Nephron progenitor cell (in vitro differentiated cells): ENCODE measurements around the gene MRC1.

Experiments
- DNase-seq: peaks from one replicate; pipeline ENCODE4 v3.0.0; 2021
- H3K27ac Mint-ChIP-seq: 2 replicates; pipeline ENCODE4 v1.8.0; 2021; ENCODE audit warnings: mild to moderate bottlenecking, moderate library complexity, mixed read lengths
- H3K27me3 Mint-ChIP-seq: 2 replicates; pipeline ENCODE4 v1.8.0; 2021; ENCODE audit warnings: mild to moderate bottlenecking, low read depth, mixed read lengths; ENCODE audit not compliant: poor library complexity
- H3K36me3 Mint-ChIP-seq: 2 replicates; pipeline ENCODE4 v1.8.0; 2021; ENCODE audit warnings: low read depth, mixed read lengths
- H3K4me1 Mint-ChIP-seq: 2 replicates; pipeline ENCODE4 v1.8.0; 2021; ENCODE audit warnings: mixed read lengths
- H3K4me3 Mint-ChIP-seq: 2 replicates; pipeline ENCODE4 v1.8.0; 2021; ENCODE audit warnings: mild to moderate bottlenecking, moderate library complexity, mixed read lengths
- H3K9me3 Mint-ChIP-seq: 2 replicates; pipeline ENCODE4 v1.8.0; 2021; ENCODE audit warnings: mild to moderate bottlenecking, moderate library complexity, mixed read lengths
- TF ChIP-seq, protein P1 (sequence below): fragments of 200-600 bp; sonication (generic); IDR thresholded peaks from 2 replicates; pipeline ENCODE4 v1.5.0; 2021; ENCODE audit warnings: antibody characterized with exemption

The MRC1 gene

DNA sequence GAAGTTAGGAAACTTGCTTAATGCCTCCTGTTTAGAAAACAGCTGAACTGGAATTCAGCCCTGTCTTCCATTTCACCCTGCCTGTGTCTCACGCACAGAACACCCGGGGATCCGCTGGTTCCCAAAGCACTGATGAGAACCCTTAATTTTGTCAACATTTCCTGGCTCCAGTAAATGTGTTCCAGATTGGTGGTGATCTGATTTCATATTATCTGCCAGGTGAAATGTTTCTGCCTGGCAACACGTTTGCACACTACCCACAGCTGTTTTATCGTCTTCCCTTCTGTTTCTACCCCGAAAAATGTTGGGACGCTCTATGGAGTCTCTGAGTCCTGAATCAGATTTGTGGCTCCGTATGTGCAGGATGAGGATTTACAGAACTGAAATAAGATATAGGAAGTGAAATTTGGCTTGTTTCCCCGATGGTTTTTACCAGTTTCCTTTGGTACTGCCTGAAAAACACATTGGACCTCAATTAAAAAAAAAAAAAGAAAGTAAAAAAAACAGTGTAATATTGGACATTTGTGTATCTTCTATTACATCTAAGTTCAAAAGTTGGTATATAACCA is 29.0 kb downstream of the MRC1 start:
- Mint-ChIP-seq H3K9me3 (no peaks in the 10 kb centered on the region), H3K27me3 (peaks cover 3% of the 10 kb centered on the region), H3K27ac (no peak overlapping the region), H3K4me3 (no peak overlapping the region), H3K36me3 (no peaks in the 10 kb centered on the region), H3K4me1 (peaks cover 5% of the 10 kb centered on the region)
- no peak for DNase-seq
- TF ChIP-seq, protein P1, sequence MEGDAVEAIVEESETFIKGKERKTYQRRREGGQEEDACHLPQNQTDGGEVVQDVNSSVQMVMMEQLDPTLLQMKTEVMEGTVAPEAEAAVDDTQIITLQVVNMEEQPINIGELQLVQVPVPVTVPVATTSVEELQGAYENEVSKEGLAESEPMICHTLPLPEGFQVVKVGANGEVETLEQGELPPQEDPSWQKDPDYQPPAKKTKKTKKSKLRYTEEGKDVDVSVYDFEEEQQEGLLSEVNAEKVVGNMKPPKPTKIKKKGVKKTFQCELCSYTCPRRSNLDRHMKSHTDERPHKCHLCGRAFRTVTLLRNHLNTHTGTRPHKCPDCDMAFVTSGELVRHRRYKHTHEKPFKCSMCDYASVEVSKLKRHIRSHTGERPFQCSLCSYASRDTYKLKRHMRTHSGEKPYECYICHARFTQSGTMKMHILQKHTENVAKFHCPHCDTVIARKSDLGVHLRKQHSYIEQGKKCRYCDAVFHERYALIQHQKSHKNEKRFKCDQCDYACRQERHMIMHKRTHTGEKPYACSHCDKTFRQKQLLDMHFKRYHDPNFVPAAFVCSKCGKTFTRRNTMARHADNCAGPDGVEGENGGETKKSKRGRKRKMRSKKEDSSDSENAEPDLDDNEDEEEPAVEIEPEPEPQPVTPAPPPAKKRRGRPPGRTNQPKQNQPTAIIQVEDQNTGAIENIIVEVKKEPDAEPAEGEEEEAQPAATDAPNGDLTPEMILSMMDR = no peak

DNA sequence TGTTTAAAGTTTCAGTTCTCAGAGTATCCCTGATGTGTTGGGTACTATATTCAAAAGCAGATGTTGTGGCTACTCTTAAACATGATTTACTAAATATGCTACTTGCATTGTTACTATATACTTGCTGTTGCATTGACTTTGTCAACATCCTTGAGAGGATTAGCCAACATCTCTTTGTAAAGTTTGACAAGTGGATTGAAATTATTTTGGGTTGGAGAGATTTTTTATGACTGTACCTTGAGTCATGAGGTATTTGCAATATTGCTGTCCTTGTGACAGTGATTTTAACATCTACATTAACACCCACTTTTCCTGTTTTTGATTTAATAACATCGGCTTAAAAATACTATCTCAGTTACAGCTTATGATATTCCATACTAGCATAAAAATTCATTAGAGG is 31.9 kb downstream of the MRC1 start:
- H3K9me3 Mint-ChIP-seq = no peaks in the 10 kb centered on the region
- H3K4me1 Mint-ChIP-seq = peaks cover 4% of the 10 kb centered on the region
- no peak overlapping the region for H3K4me3 Mint-ChIP-seq
- no peak overlapping the region for H3K27ac Mint-ChIP-seq
- DNase-seq = no peak
- TF ChIP-seq, protein P1 = no peak
- no peaks in the 10 kb centered on the region for H3K36me3 Mint-ChIP-seq
- H3K27me3 Mint-ChIP-seq = peaks cover 3% of the 10 kb centered on the region

DNA sequence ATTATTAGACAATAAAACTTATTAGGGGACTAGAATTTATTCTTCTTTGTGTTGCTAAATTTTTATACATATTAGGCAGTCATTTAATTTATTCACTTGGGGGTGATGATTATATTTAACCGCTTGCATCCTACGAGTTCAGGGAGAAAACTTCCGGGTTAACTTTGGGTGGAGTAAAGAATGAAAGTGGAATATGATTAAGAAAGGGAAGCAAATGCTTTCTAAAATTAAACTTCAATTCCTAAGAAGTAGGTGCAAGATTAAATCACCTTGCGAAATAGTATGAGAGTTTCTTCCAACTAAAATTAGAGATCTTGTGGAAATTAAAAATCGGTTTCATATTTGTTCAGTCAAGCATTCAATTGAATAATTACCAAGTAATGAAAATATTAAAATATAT is 33.5 kb downstream of the MRC1 start:
- Mint-ChIP-seq H3K27ac (no peak overlapping the region), H3K27me3 (peaks cover 3% of the 10 kb centered on the region)

GRCh38 chr10:17847585-17848296 is 38.6 kb downstream of the MRC1 start:
- Mint-ChIP-seq H3K4me3 (no peak overlapping the region), H3K27ac (no peak overlapping the region), H3K4me1 (peaks cover 11% of the 10 kb centered on the region), H3K36me3 (no peaks in the 10 kb centered on the region), H3K9me3 (no peaks in the 10 kb centered on the region), H3K27me3 (peaks cover under 1% of the 10 kb centered on the region)
- DNase-seq = no peak
- TF ChIP-seq, protein P1 = peak; percentile 47

More for the DNA sequence above, 33.5 kb downstream of the MRC1 start:
- Mint-ChIP-seq H3K9me3 (no peaks in the 10 kb centered on the region), H3K36me3 (no peaks in the 10 kb centered on the region), H3K4me3 (no peak overlapping the region), H3K4me1 (no peaks in the 10 kb centered on the region)
- DNase-seq = no peak
- TF ChIP-seq, protein P1 = no peak

DNA sequence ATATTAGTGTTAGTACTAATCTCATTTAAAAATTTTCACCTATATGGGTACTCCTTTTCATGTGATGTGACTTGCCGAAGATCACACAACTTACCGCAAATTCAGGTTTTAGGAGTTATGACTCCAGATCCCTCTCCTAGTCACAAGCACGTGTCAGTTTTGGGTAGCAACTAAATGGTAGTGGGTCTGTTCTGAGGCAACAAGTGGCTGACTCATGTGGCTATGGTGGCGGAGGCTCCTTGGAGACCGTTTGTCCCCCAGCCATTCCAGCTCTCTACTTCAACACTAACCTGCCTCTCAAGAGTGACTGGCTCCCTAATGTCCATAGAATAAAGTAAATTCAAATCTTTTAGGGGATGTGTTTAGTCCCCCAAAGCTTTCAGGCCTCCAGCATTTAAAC is 39.5 kb downstream of the MRC1 start:
- Mint-ChIP-seq H3K27me3 (no peaks in the 10 kb centered on the region), H3K4me1 (peaks cover 11% of the 10 kb centered on the region), H3K36me3 (no peaks in the 10 kb centered on the region), H3K9me3 (no peaks in the 10 kb centered on the region), H3K4me3 (no peak overlapping the region), H3K27ac (no peak overlapping the region)
- DNase-seq = no peak
- TF ChIP-seq, protein P1 = no peak

GRCh38 chr10:17850501-17850900 is 41.4 kb downstream of the MRC1 start:
- TF ChIP-seq, protein P1 = no peak
- peaks cover 11% of the 10 kb centered on the region for H3K4me1 Mint-ChIP-seq
- H3K27me3 Mint-ChIP-seq = peaks cover 2% of the 10 kb centered on the region
- H3K36me3 Mint-ChIP-seq = no peaks in the 10 kb centered on the region
- no peak for DNase-seq
- no peak overlapping the region for H3K27ac Mint-ChIP-seq
- H3K9me3 Mint-ChIP-seq = peaks cover 9% of the 10 kb centered on the region
- H3K4me3 Mint-ChIP-seq = no peak overlapping the region
